Measurements from ENCODE around the gene FAM98C. TPM values are rescaled to one million over a fixed set of nuclear protein-coding genes. Genes with fewer than 3 reads are reported as not detected.

Gene FAM98C
- total and polyA plus RNA-seq, 2 donors (not counting 1 experiment from before 2014, with no cell fraction given) = 44.1 to 73.5 TPM

DNA sequence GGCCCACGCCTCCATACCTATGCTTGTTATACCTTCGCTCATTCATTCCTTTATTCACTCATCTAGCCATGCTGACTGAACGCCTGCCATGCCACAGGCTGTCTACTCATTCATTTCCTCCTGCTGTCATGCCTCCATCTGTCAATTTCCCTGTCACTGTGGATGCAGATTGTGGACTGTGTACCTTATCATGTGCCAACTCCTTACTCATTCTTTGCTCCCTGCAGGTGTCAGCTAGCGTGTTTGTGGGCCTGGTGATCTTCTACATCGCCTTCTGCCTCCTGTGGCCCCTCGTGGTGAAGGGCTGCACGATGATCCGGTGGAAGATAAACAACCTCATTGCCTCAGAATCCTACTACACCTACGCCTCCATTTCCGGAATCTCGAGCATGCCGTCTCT, 32.6 kb upstream of the FAM98C start:
- intact Hi-C loops (cut with micrococcal nuclease) = no loop called here
- no peak overlapping the region for H2AFZ ChIP-seq (ENCODE audit: insufficient read depth, low read depth, low read length, poor library complexity, severe bottlenecking)
- TF ChIP-seq, protein P1, sequence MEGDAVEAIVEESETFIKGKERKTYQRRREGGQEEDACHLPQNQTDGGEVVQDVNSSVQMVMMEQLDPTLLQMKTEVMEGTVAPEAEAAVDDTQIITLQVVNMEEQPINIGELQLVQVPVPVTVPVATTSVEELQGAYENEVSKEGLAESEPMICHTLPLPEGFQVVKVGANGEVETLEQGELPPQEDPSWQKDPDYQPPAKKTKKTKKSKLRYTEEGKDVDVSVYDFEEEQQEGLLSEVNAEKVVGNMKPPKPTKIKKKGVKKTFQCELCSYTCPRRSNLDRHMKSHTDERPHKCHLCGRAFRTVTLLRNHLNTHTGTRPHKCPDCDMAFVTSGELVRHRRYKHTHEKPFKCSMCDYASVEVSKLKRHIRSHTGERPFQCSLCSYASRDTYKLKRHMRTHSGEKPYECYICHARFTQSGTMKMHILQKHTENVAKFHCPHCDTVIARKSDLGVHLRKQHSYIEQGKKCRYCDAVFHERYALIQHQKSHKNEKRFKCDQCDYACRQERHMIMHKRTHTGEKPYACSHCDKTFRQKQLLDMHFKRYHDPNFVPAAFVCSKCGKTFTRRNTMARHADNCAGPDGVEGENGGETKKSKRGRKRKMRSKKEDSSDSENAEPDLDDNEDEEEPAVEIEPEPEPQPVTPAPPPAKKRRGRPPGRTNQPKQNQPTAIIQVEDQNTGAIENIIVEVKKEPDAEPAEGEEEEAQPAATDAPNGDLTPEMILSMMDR (IDR thresholded peaks at IDR 0.05) = no peak
- peaks cover 6 to 11% of the 10 kb centered on the region in 2 donors for H3K4me1 ChIP-seq (ENCODE audit: control insufficient read depth in 2 of 2, insufficient read depth in 2 of 2, low read length in 2 of 2)
- POLR2A ChIA-PET = no interaction called here
- ATAC-seq (ENCODE audit: low read depth) (no peak), DNase-seq (no peak)
- 87% methylated on average over 12 of the region's 12 CpGs for WGBS (ENCODE audit: insufficient coverage)
- peaks cover 4% of the 10 kb centered on the region for H4K20me1 ChIP-seq (ENCODE audit: control insufficient read depth, insufficient read depth, low read length, poor library complexity, severe bottlenecking)
- H3K36me3 ChIP-seq (replicated peaks in 1 of 2; ENCODE audit: control extremely low read depth in 1 of 2, control insufficient read depth in 1 of 2, extremely low read depth in 1 of 2, insufficient read depth in 2 of 2, low read length in 1 of 2) = no peaks in the 10 kb centered on the region
- peaks cover 5% of the 10 kb centered on the region for H3K79me2 ChIP-seq (ENCODE audit: control insufficient read depth, insufficient read depth, low read length)
- peaks cover 0 to 28% (median 0%) of the 10 kb centered on the region in 4 experiments for H3K27me3 ChIP-seq (replicated peaks in 1 of 4; ENCODE audit: control extremely low read depth in 1 of 4, control insufficient read depth in 3 of 4, insufficient read depth in 4 of 4, low read length in 3 of 4)
- H3K9me3 Mint-ChIP-seq (ENCODE audit: insufficient read depth) = no peaks in the 10 kb centered on the region
- H3K4me3 Mint-ChIP-seq = no peak overlapping the region
- H3K27ac ChIP-seq (ENCODE audit: low read length in 2 of 2) = no peak overlapping the region
- H3K4me3 ChIP-seq (ENCODE audit: control extremely low read depth in 1 of 5, extremely low read depth in 1 of 5, insufficient read depth in 1 of 5, low read depth in 2 of 5, low read length in 4 of 5) = no peak overlapping the region
- no peak overlapping the region for H3K9ac ChIP-seq (ENCODE audit: low read length)
- H3K27me3 Mint-ChIP-seq = peaks cover 13% of the 10 kb centered on the region
- peaks cover 0 to 2% (median 0%) of the 10 kb centered on the region in 3 donors for H3K9me3 ChIP-seq (ENCODE audit: control extremely low read depth in 1 of 3, control insufficient read depth in 2 of 3, insufficient read depth in 1 of 3, low read length in 2 of 3)
- H3K4me1 Mint-ChIP-seq = peaks cover 12% of the 10 kb centered on the region
- no peak overlapping the region for H3K4me2 ChIP-seq (replicated peaks; ENCODE audit: low read depth, low read length, poor library complexity, severe bottlenecking)
- no peak overlapping the region for H3K27ac Mint-ChIP-seq
- CTCF ChIA-PET = no interaction called here

DNA sequence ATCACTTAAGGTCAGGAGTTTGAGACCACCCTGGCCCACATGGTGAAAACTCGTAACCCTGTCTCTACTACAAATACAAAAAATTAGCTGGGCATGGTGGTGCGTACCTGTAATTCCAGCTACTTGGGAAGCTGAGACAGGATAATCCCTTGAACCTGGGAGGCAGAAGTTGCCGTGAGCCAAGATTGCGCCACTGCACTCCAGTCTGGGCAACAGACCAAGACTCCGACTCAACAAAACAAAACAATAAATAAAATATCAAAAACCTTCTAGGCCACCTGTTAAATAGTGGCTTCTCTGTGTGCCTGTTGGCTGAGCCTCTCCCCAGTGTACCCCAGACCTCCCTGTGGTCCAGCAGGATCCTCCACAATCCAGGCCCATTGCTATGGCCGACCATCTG, 31.8 kb upstream of the FAM98C start:
- Histone ChIP-seq H3K4me3 (ENCODE audit: control extremely low read depth in 1 of 5, extremely low read depth in 1 of 5, insufficient read depth in 1 of 5, low read depth in 2 of 5, low read length in 4 of 5) (no peak overlapping the region), H3K4me1 (ENCODE audit: control insufficient read depth in 2 of 2, insufficient read depth in 2 of 2, low read length in 2 of 2) (peaks cover 14 to 19% of the 10 kb centered on the region in 2 donors), H3K9me3 (ENCODE audit: control extremely low read depth in 1 of 3, control insufficient read depth in 2 of 3, insufficient read depth in 1 of 3, low read length in 2 of 3) (no peaks in the 10 kb centered on the region), H3K27me3 (replicated peaks in 1 of 4; ENCODE audit: control extremely low read depth in 1 of 4, control insufficient read depth in 3 of 4, insufficient read depth in 4 of 4, low read length in 3 of 4) (peaks cover 0 to 22% (median 0%) of the 10 kb centered on the region in 4 experiments), H3K27ac (ENCODE audit: low read length in 2 of 2) (no peak overlapping the region), H3K9ac (ENCODE audit: low read length) (no peak overlapping the region), H4K20me1 (ENCODE audit: control insufficient read depth, insufficient read depth, low read length, poor library complexity, severe bottlenecking) (peaks cover 12% of the 10 kb centered on the region), H3K79me2 (ENCODE audit: control insufficient read depth, insufficient read depth, low read length) (peaks cover 13% of the 10 kb centered on the region), H3K36me3 (replicated peaks in 1 of 2; ENCODE audit: control extremely low read depth in 1 of 2, control insufficient read depth in 1 of 2, extremely low read depth in 1 of 2, insufficient read depth in 2 of 2, low read length in 1 of 2) (no peaks in the 10 kb centered on the region), H2AFZ (ENCODE audit: insufficient read depth, low read depth, low read length, poor library complexity, severe bottlenecking) (no peak overlapping the region), H3K4me2 (replicated peaks; ENCODE audit: low read depth, low read length, poor library complexity, severe bottlenecking) (no peak overlapping the region)
- ATAC-seq (ENCODE audit: low read depth) (no peak), DNase-seq (no peak)
- CTCF ChIA-PET = no interaction called here
- H3K9me3 Mint-ChIP-seq (ENCODE audit: insufficient read depth) = no peaks in the 10 kb centered on the region
- peaks cover 13% of the 10 kb centered on the region for H3K27me3 Mint-ChIP-seq
- peaks cover 20% of the 10 kb centered on the region for H3K4me1 Mint-ChIP-seq
- H3K27ac Mint-ChIP-seq = no peak overlapping the region
- intact Hi-C loops (cut with micrococcal nuclease) = no loop called here
- H3K4me3 Mint-ChIP-seq = no peak overlapping the region
- 89% methylated on average over 3 of the region's 6 CpGs for WGBS (ENCODE audit: insufficient coverage)
- POLR2A ChIA-PET = no interaction called here
- TF ChIP-seq EZH2 (IDR thresholded peaks at IDR 0.05; ENCODE audit: borderline replicate concordance, insufficient read depth, low read depth, low read length, poor library complexity, severe bottlenecking) = no peak
- TF ChIP-seq, protein P1 (IDR thresholded peaks at IDR 0.05) = no peak

All from B cell (primary cell).